GM21360 (cell line): Measurements from ENCODE around the gene SLC6A7.

Experiments used
- ATAC-seq: cut with Tn5 transposase; IDR thresholded peaks from one replicate; pipeline ENCODE4 v1.9.1; 2021; ENCODE audit warnings: mild to moderate bottlenecking, moderate library complexity; ENCODE audit not compliant: unreplicated experiment

Gene SLC6A7

GRCh38 chr5:150172556-150172955 is 17.3 kb upstream of the SLC6A7 start:
- ATAC-seq: no peak

GRCh38 chr5:150173161-150173560 is 16.7 kb upstream of the SLC6A7 start:
- ATAC-seq: no peak

GRCh38 chr5:150174285-150174684 is 15.6 kb upstream of the SLC6A7 start:
- ATAC-seq: no peak

- ATAC-seq: no peak
These were observed 14.8 kb upstream of the SLC6A7 start for GRCh38 chr5:150175076-150175475.

- no peak for ATAC-seq
These were observed 14.3 kb upstream of the SLC6A7 start for GRCh38 chr5:150175536-150175935.

- ATAC-seq: no peak
These were observed 13.0 kb upstream of the SLC6A7 start for GRCh38 chr5:150176745-150177477.

- no peak for ATAC-seq
These were observed 12.1 kb upstream of the SLC6A7 start for GRCh38 chr5:150177721-150178120.

GRCh38 chr5:150178262-150178661 is 11.6 kb upstream of the SLC6A7 start:
- no peak for ATAC-seq

GRCh38 chr5:150179019-150179620 is 10.7 kb upstream of the SLC6A7 start:
- ATAC-seq: no peak

GRCh38 chr5:150180241-150181026 is 9.4 kb upstream of the SLC6A7 start:
- ATAC-seq: no peak

GRCh38 chr5:150181027-150181426 is 8.8 kb upstream of the SLC6A7 start:
- no peak for ATAC-seq

GRCh38 chr5:150181766-150182545 is 7.9 kb upstream of the SLC6A7 start:
- no peak for ATAC-seq

- no peak for ATAC-seq
These were observed 7.1 kb upstream of the SLC6A7 start for GRCh38 chr5:150182774-150183173.

GRCh38 chr5:150183436-150183835 is 6.4 kb upstream of the SLC6A7 start:
- no peak for ATAC-seq

GRCh38 chr5:150184006-150184405 is 5.9 kb upstream of the SLC6A7 start:
- ATAC-seq: no peak

- no peak for ATAC-seq
These were observed 4.6 kb upstream of the SLC6A7 start for GRCh38 chr5:150184990-150185912.

GRCh38 chr5:150186137-150186536 is 3.7 kb upstream of the SLC6A7 start:
- ATAC-seq: no peak

GRCh38 chr5:150186897-150187296 is 3.0 kb upstream of the SLC6A7 start:
- no peak for ATAC-seq

GRCh38 chr5:150188146-150188842 is 1.6 kb upstream of the SLC6A7 start:
- ATAC-seq: no peak
